CD4-positive, alpha-beta T cell (primary cell): ENCODE results near the gene CROCC2. TPM values are rescaled to one million over a fixed set of nuclear protein-coding genes. Genes with fewer than 3 reads are reported as not detected.

Experiments used
- ATAC-seq: fragments of 200-7000 bp; cut with Tn5 transposase; one replicate; pipeline ENCODE4 v1.10.0; 2022; ENCODE audit warnings: mild to moderate bottlenecking; ENCODE audit not compliant: poor library complexity
- CTCF ChIA-PET: fragments of 350-600 bp; sonication (Branson Sonifier 250); formaldehyde crosslinking; loops from one replicate; lab custom pipeline; 2021; ENCODE audit warnings: antibody characterized with exemption, inconsistent platforms; lab: Charles Lee
- POLR2A ChIA-PET: fragments of 350-600 bp; sonication (Branson Sonifier 250); formaldehyde crosslinking; loops from one replicate; lab custom pipeline; 2021; ENCODE audit warnings: antibody characterized with exemption, inconsistent platforms; lab: Charles Lee
- DNase-seq, 14 experiments: peaks; one replicate each; pipeline ENCODE4 v3.0.0-alpha.2; 2013 to 2020; ENCODE audit warnings: mixed read lengths in 2 of 14
- H3K27ac ChIP-seq, 2 donors: one replicate each; pipeline versions ENCODE4 v1.5.1 to v1.7.0; 2013; ENCODE audit warnings: low read length in 2 of 2, low read depth in 1 of 2, mild to moderate bottlenecking in 1 of 2
- H3K27me3 ChIP-seq, 2 experiments: 1 replicate in 1 of 2; 2 replicates in 1 of 2; pipeline versions ENCODE4 v1.6.1 to v1.7.0; 2013; ENCODE audit warnings: low read length in 2 of 2, control low read depth in 1 of 2, mild to moderate bottlenecking in 1 of 2, moderate library complexity in 1 of 2; ENCODE audit not compliant: insufficient read depth in 2 of 2, control insufficient read depth in 1 of 2
- H3K36me3 ChIP-seq: one replicate; pipeline ENCODE4 v1.6.1; 2013; ENCODE audit warnings: low read length, control low read depth; ENCODE audit not compliant: insufficient read depth
- H3K4me1 ChIP-seq: one replicate; pipeline ENCODE4 v1.6.1; 2013; ENCODE audit warnings: low read length, control low read depth; ENCODE audit not compliant: insufficient read depth
- H3K4me3 ChIP-seq: one replicate; pipeline ENCODE4 v1.5.1; 2013; ENCODE audit warnings: mild to moderate bottlenecking, low read length, moderate library complexity
- H3K9me3 ChIP-seq, 2 experiments: 1 replicate in 1 of 2; 2 replicates in 1 of 2; pipeline versions ENCODE4 v1.6.1 to v1.7.0; 2013; ENCODE audit warnings: low read length in 2 of 2, mild to moderate bottlenecking in 2 of 2, control low read depth in 1 of 2, moderate library complexity in 1 of 2; ENCODE audit not compliant: control insufficient read depth in 1 of 2, insufficient read depth in 1 of 2
- H3K27ac Mint-ChIP-seq: one replicate; pipeline ENCODE4 v1.8.0; 2020; ENCODE audit warnings: mixed read lengths
- H3K27me3 Mint-ChIP-seq: one replicate; pipeline ENCODE4 v1.8.0; 2021; ENCODE audit warnings: mixed read lengths
- H3K36me3 Mint-ChIP-seq: one replicate; pipeline ENCODE4 v1.8.0; 2021; ENCODE audit warnings: low read depth, mixed read lengths
- H3K4me1 Mint-ChIP-seq: one replicate; pipeline ENCODE4 v1.8.0; 2021; ENCODE audit warnings: low read depth, mixed read lengths
- H3K4me3 Mint-ChIP-seq: one replicate; pipeline ENCODE4 v1.8.0; 2020; ENCODE audit warnings: mild to moderate bottlenecking, mixed read lengths
- H3K9me3 Mint-ChIP-seq: one replicate; pipeline ENCODE4 v1.8.0; 2020; ENCODE audit warnings: mixed read lengths
- CTCF ChIP-seq: fragments of 200-600 bp; IDR thresholded peaks from one replicate; pipeline ENCODE4 v1.8.0; 2022; ENCODE audit warnings: antibody characterized with exemption, mild to moderate bottlenecking
- intact Hi-C, 2 experiments: fragments of 100-400 bp; cut with DNase I in 1 of 2; cut with micrococcal nuclease in 1 of 2; formaldehyde crosslinking; loops; one replicate each; pipeline versions ENCODE4 v1.15.1 to v1.9.0; 2023 to 2025; cut with DNase I, micrococcal nuclease
- total RNA-seq, 174 experiments: library from RNA in 2 of 174; stranded (reverse) in 2 of 174; gene quantifications; one replicate each; pipeline ENCODE4 v1.2.3 and lab custom pipeline; 2021 to 2026

The CROCC2 gene
- total RNA-seq, 2 experiments from 2014 or later = not detected

GRCh38 chr2:240858871-240859270 lies 47.3 kb upstream of the CROCC2 start:
- no peaks in the 10 kb centered on the region for H3K4me1 Mint-ChIP-seq
- intact Hi-C loops = no loop called here
- ChIA-PET CTCF (no interaction called here), POLR2A (no interaction called here)
- DNase-seq (no peak), ATAC-seq (no peak)
- TF ChIP-seq CTCF = no peak
- H3K27ac ChIP-seq = no peak overlapping the region
- H3K4me1 ChIP-seq = no peaks in the 10 kb centered on the region
- H3K9me3 Mint-ChIP-seq = no peaks in the 10 kb centered on the region
- H3K27me3 Mint-ChIP-seq = no peaks in the 10 kb centered on the region
- no peaks in the 10 kb centered on the region for H3K36me3 Mint-ChIP-seq
- H3K9me3 ChIP-seq = peaks cover 0 to 24% of the 10 kb centered on the region in 2 experiments
- no peak overlapping the region for H3K27ac Mint-ChIP-seq
- no peaks in the 10 kb centered on the region for H3K36me3 ChIP-seq
- H3K27me3 ChIP-seq = no peaks in the 10 kb centered on the region
- H3K4me3 Mint-ChIP-seq = no peak overlapping the region
- no peak overlapping the region for H3K4me3 ChIP-seq

GRCh38 chr2:240861547-240861946 lies 44.6 kb upstream of the CROCC2 start:
- no peak for TF ChIP-seq CTCF
- intact Hi-C loops = no loop called here
- no peaks in the 10 kb centered on the region for H3K27me3 ChIP-seq
- no peaks in the 10 kb centered on the region for H3K27me3 Mint-ChIP-seq
- POLR2A ChIA-PET = no interaction called here
- no peaks in the 10 kb centered on the region for H3K36me3 Mint-ChIP-seq
- no peak for ATAC-seq
- DNase-seq = no peak
- H3K9me3 Mint-ChIP-seq = no peaks in the 10 kb centered on the region
- CTCF ChIA-PET = no interaction called here
- H3K27ac Mint-ChIP-seq = no peak overlapping the region
- H3K36me3 ChIP-seq = no peaks in the 10 kb centered on the region
- no peaks in the 10 kb centered on the region for H3K4me1 ChIP-seq
- no peaks in the 10 kb centered on the region for H3K4me1 Mint-ChIP-seq
- no peak overlapping the region for H3K4me3 ChIP-seq
- no peaks in the 10 kb centered on the region for H3K9me3 ChIP-seq
- no peak overlapping the region for H3K27ac ChIP-seq
- H3K4me3 Mint-ChIP-seq = no peak overlapping the region

GRCh38 chr2:240864475-240864874 lies 41.7 kb upstream of the CROCC2 start:
- Mint-ChIP-seq H3K9me3 (no peaks in the 10 kb centered on the region), H3K27me3 (peaks cover 13% of the 10 kb centered on the region), H3K4me3 (no peak overlapping the region), H3K36me3 (no peaks in the 10 kb centered on the region), H3K4me1 (no peaks in the 10 kb centered on the region), H3K27ac (no peak overlapping the region)
- no peaks in the 10 kb centered on the region for H3K9me3 ChIP-seq
- ATAC-seq (no peak), DNase-seq (no peak)
- ChIA-PET CTCF (interaction anchor here (0.6 kb wide), 1 partner anchor 13 kb away, joined by 4 read pairs; no protein-coding TSS in a partner anchor), POLR2A (no interaction called here)
- H3K27ac ChIP-seq = no peak overlapping the region
- no peak for TF ChIP-seq CTCF
- no peaks in the 10 kb centered on the region for H3K36me3 ChIP-seq
- H3K4me1 ChIP-seq = no peaks in the 10 kb centered on the region
- H3K4me3 ChIP-seq = no peak overlapping the region
- H3K27me3 ChIP-seq = no peaks in the 10 kb centered on the region
- intact Hi-C loops = no loop called here
